ENCODE results near the gene IGHMBP2.

- TF ChIP-seq, protein P1, sequence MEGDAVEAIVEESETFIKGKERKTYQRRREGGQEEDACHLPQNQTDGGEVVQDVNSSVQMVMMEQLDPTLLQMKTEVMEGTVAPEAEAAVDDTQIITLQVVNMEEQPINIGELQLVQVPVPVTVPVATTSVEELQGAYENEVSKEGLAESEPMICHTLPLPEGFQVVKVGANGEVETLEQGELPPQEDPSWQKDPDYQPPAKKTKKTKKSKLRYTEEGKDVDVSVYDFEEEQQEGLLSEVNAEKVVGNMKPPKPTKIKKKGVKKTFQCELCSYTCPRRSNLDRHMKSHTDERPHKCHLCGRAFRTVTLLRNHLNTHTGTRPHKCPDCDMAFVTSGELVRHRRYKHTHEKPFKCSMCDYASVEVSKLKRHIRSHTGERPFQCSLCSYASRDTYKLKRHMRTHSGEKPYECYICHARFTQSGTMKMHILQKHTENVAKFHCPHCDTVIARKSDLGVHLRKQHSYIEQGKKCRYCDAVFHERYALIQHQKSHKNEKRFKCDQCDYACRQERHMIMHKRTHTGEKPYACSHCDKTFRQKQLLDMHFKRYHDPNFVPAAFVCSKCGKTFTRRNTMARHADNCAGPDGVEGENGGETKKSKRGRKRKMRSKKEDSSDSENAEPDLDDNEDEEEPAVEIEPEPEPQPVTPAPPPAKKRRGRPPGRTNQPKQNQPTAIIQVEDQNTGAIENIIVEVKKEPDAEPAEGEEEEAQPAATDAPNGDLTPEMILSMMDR (conservative IDR thresholded peaks at IDR 0.05), result no peak
- TF ChIP-seq ZFX (IDR thresholded peaks at IDR 0.05), result no peak
Observed at GRCh38 chr11:68978626-68978930, 74.9 kb downstream of the IGHMBP2 start.

All from C4-2B (cell line).